Stimulated activated CD8-positive, alpha-beta memory T cell treated with anti-CD3 and anti-CD28 coated beads, Interleukin-2, amount 100 ng/mL, for 1 hour (primary cell): ENCODE measurements around the gene PDK4.
"Not testable (repeated sequence)": the region's sequence is repeated elsewhere in the genome, so short reads cannot be mapped to it uniquely, and the experiment has no call there.

Source experiments
- DNase-seq, 2 donors: peaks; one replicate each; pipeline ENCODE4 v3.0.0-alpha.2; 2020; ENCODE audit warnings: low read depth in 2 of 2

The PDK4 gene

GRCh38 chr7:95569720-95570119 is 26.6 kb downstream of the PDK4 start:
- DNase-seq = no peak

GRCh38 chr7:95560674-95561073 is 35.6 kb downstream of the PDK4 start:
- no peak for DNase-seq

GRCh38 chr7:95558864-95559263 is 37.5 kb downstream of the PDK4 start:
- no peak for DNase-seq

GRCh38 chr7:95556777-95557176 is 39.5 kb downstream of the PDK4 start:
- DNase-seq = no peak

- DNase-seq = no peak
Measured at GRCh38 chr7:95553939-95554338, 42.4 kb downstream of the PDK4 start.

GRCh38 chr7:95552010-95552926 is 44.0 kb downstream of the PDK4 start:
- DNase-seq = not testable (repeated sequence)

GRCh38 chr7:95550546-95550945 is 45.8 kb downstream of the PDK4 start:
- DNase-seq = no peak

GRCh38 chr7:95549818-95550529 is 46.3 kb downstream of the PDK4 start:
- no peak for DNase-seq

GRCh38 chr7:95547361-95548348 is 48.7 kb downstream of the PDK4 start:
- no peak for DNase-seq

GRCh38 chr7:95546647-95547046 is 49.7 kb downstream of the PDK4 start:
- no peak for DNase-seq

- no peak for DNase-seq
Measured at GRCh38 chr7:95545673-95546072, 50.6 kb downstream of the PDK4 start.

GRCh38 chr7:95545007-95545615 is 51.2 kb downstream of the PDK4 start:
- DNase-seq = no peak

- no peak for DNase-seq
Measured at GRCh38 chr7:95544171-95544570, 52.1 kb downstream of the PDK4 start.

GRCh38 chr7:95543312-95543711 is 53.0 kb downstream of the PDK4 start:
- DNase-seq = no peak

- no peak for DNase-seq
Measured at GRCh38 chr7:95540366-95540765, 56.0 kb downstream of the PDK4 start.

- DNase-seq = no peak
Measured at GRCh38 chr7:95539426-95539825, 56.9 kb downstream of the PDK4 start.

GRCh38 chr7:95537468-95537867 is 58.8 kb downstream of the PDK4 start:
- DNase-seq = no peak

- DNase-seq = no peak
Measured at GRCh38 chr7:95536656-95537311, 59.5 kb downstream of the PDK4 start.

- DNase-seq = no peak
Measured at GRCh38 chr7:95535662-95536061, 60.7 kb downstream of the PDK4 start.

GRCh38 chr7:95534796-95535195 is 61.5 kb downstream of the PDK4 start:
- DNase-seq = no peak
